ENCODE measurements around the gene IRX2.

DNA sequence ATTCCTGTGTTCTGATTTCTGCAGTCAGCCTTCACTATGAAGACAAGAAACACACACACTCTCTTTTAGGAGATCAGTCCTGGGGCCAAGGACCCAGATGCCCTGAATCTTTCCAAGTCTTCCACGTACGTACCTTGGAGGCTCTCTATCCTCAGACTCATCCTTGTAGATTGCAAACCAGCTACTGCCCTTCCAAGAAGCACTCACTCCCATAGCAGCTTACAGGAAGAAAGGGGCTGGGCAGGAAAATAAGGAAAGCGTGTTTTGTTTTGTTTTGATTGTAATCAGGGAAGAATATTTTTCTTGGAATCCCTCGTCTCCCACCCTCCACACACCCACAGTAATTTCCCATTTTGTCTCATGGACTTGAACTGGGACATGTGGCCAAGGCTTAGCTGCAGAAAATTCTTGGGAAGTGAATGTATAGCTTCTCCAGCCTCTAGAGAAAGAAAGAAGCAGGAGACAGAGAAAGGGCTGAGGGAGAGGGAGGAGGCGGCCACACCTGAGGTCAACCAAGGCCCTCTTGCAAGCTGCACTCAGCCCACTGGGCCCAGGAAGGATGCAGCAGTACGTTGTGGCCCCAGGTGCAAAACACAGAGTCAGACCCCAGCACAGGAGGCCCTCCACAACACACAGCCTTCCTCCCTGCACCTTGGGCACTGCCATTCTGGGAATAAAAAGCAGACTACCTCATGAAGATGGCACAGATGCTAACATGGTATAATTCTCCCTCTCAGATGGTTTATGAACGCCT is 29.9 kb downstream of the IRX2 start:
- no peak for TF ChIP-seq POLR2AphosphoS5 (IDR thresholded peaks at IDR 0.05; ENCODE audit: low read length)
- TF ChIP-seq CTCF (IDR thresholded peaks at IDR 0.05 in 2 of 3, conservative IDR thresholded peaks at IDR 0.05 in 1 of 3; ENCODE audit: control insufficient read depth in 2 of 3, extremely low read depth in 1 of 3, insufficient read depth in 1 of 3, low read depth in 3 of 3, low read length in 3 of 3), result no peak
- no peak for TF ChIP-seq RFX5 (IDR thresholded peaks at IDR 0.05; ENCODE audit: low read depth, low read length)
- no peak for TF ChIP-seq ATF3 (IDR thresholded peaks at IDR 0.05; ENCODE audit: borderline replicate concordance, extremely low read depth, low read depth, low read length)
- TF ChIP-seq MXI1 (IDR thresholded peaks at IDR 0.05; ENCODE audit: low read depth, low read length), result no peak
- no peak for TF ChIP-seq NR2C1 (IDR thresholded peaks at IDR 0.05)
- TF ChIP-seq TCF12 (IDR thresholded peaks at IDR 0.05; ENCODE audit: low read depth, low read length), result no peak
- no peak for TF ChIP-seq RAD21 (IDR thresholded peaks at IDR 0.05; ENCODE audit: insufficient read depth, low read depth, low read length)
